Mesenchymal stem cell (in vitro differentiated cells and primary cell): ENCODE measurements around the gene NACAD.
A peak's percentile ranks its signal among the peaks of the same experiment; 100 is the strongest.

ENCODE experiments used
- DNase-seq: peaks from one replicate; pipeline ENCODE4 v3.0.0-alpha.2; 2013
- H2AFZ ChIP-seq: one replicate; pipeline ENCODE4 v1.6.1; 2013; ENCODE audit warnings: low read depth, mild to moderate bottlenecking, control low read depth, inconsistent platforms, low read length, moderate library complexity
- H2AK5ac ChIP-seq: 2 replicates; pipeline ENCODE4 v1.6.1; 2013; ENCODE audit warnings: low read length, moderate library complexity, mild to moderate bottlenecking, inconsistent platforms; ENCODE audit not compliant: severe bottlenecking
- H2BK120ac ChIP-seq: one replicate; pipeline ENCODE4 v1.6.1; 2013; ENCODE audit warnings: low read depth, mild to moderate bottlenecking, inconsistent platforms, low read length, moderate library complexity
- H2BK12ac ChIP-seq, 2 experiments: one replicate each; pipeline ENCODE4 v1.6.1; 2013; ENCODE audit warnings: inconsistent platforms in 2 of 2, low read length in 2 of 2, mild to moderate bottlenecking in 2 of 2, moderate library complexity in 2 of 2, control low read depth in 1 of 2
- H2BK15ac ChIP-seq: one replicate; pipeline ENCODE4 v1.6.1; 2013; ENCODE audit warnings: mild to moderate bottlenecking, low read depth, inconsistent platforms; ENCODE audit not compliant: poor library complexity, severe bottlenecking
- H2BK5ac ChIP-seq: 2 replicates; pipeline ENCODE4 v1.6.1; 2013; ENCODE audit warnings: low read depth, mild to moderate bottlenecking, low read length, control low read depth, inconsistent platforms; ENCODE audit not compliant: poor library complexity, severe bottlenecking
- H3K14ac ChIP-seq, 2 experiments: one replicate each; pipeline ENCODE4 v1.6.1; 2013; ENCODE audit warnings: inconsistent platforms in 2 of 2, low read length in 2 of 2, control low read depth in 1 of 2, mild to moderate bottlenecking in 1 of 2, moderate library complexity in 1 of 2
- H3K18ac ChIP-seq, 2 experiments: one replicate each; pipeline ENCODE4 v1.6.1; 2013; ENCODE audit warnings: inconsistent platforms in 2 of 2, low read length in 2 of 2, control low read depth in 1 of 2, low read depth in 1 of 2, mild to moderate bottlenecking in 1 of 2
- H3K23ac ChIP-seq, 2 experiments: one replicate each; pipeline ENCODE4 v1.6.1; 2013; ENCODE audit warnings: inconsistent platforms in 2 of 2, low read length in 2 of 2, mild to moderate bottlenecking in 2 of 2, moderate library complexity in 2 of 2, control low read depth in 1 of 2
- H3K27ac ChIP-seq: 2 replicates; pipeline ENCODE4 v1.5.1; 2013; ENCODE audit warnings: mild to moderate bottlenecking, moderate library complexity, low read length, control low read depth, inconsistent platforms; ENCODE audit not compliant: poor library complexity, severe bottlenecking
- H3K27me3 ChIP-seq, 2 experiments: 2 replicates each; pipeline versions ENCODE4 v1.6.1 to v1.7.0; 2013; ENCODE audit warnings: low read length in 2 of 2, mild to moderate bottlenecking in 2 of 2, moderate library complexity in 2 of 2, control low read depth in 1 of 2, inconsistent platforms in 1 of 2; ENCODE audit not compliant: control insufficient read depth in 1 of 2, insufficient read depth in 1 of 2
- H3K36me3 ChIP-seq, 2 experiments: 2 replicates each; pipeline versions ENCODE4 v1.6.1 to v1.7.0; 2013; ENCODE audit warnings: low read length in 2 of 2, control low read depth in 1 of 2, inconsistent platforms in 1 of 2, low read depth in 1 of 2, mild to moderate bottlenecking in 1 of 2; ENCODE audit not compliant: insufficient read depth in 2 of 2, control insufficient read depth in 1 of 2
- H3K4ac ChIP-seq, 2 experiments: one replicate each; pipeline ENCODE4 v1.6.1; 2013; ENCODE audit warnings: inconsistent platforms in 2 of 2, low read length in 2 of 2, mild to moderate bottlenecking in 2 of 2, moderate library complexity in 2 of 2, control low read depth in 1 of 2, low read depth in 1 of 2
- H3K4me1 ChIP-seq: 2 replicates; pipeline ENCODE4 v1.6.1; 2013; ENCODE audit warnings: low read depth, low read length, control low read depth; ENCODE audit not compliant: control insufficient read depth, insufficient read depth
- H3K4me2 ChIP-seq: 2 replicates; pipeline ENCODE4 v1.6.1; 2013; ENCODE audit warnings: low read length, mild to moderate bottlenecking, inconsistent platforms; ENCODE audit not compliant: poor library complexity, severe bottlenecking
- H3K4me3 ChIP-seq, 2 experiments: 2 replicates each; pipeline versions ENCODE4 v1.5.1 to v1.7.0; 2013; ENCODE audit warnings: low read length in 2 of 2, mild to moderate bottlenecking in 2 of 2, control low read depth in 1 of 2, low read depth in 1 of 2; ENCODE audit not compliant: insufficient read depth in 1 of 2
- H3K79me1 ChIP-seq: replicated peaks from 2 replicates; pipeline ENCODE4 v1.6.1; 2013; ENCODE audit warnings: mild to moderate bottlenecking, control low read depth, low read length, inconsistent platforms; ENCODE audit not compliant: poor library complexity, severe bottlenecking
- H3K9ac ChIP-seq: 2 replicates; pipeline ENCODE4 v1.7.0; 2013; ENCODE audit warnings: mild to moderate bottlenecking, low read length, moderate library complexity
- H3K9me3 ChIP-seq: 2 replicates; pipeline ENCODE4 v1.7.0; 2013; ENCODE audit warnings: mild to moderate bottlenecking, low read length; ENCODE audit not compliant: control insufficient read depth
- H4K8ac ChIP-seq: one replicate; pipeline ENCODE4 v1.6.1; 2013; ENCODE audit warnings: inconsistent platforms, mild to moderate bottlenecking, low read length, moderate library complexity
- H4K91ac ChIP-seq: one replicate; pipeline ENCODE4 v1.6.1; 2013; ENCODE audit warnings: mild to moderate bottlenecking, low read length, inconsistent platforms
- WGBS: methylation state at CpG from one replicate; pipeline ENCODE4 v1.1.7; 2013; ENCODE audit warnings: mixed read lengths; 5-methylcytosine and 5-hydroxymethylcytosine counted together

NACAD gene

DNA sequence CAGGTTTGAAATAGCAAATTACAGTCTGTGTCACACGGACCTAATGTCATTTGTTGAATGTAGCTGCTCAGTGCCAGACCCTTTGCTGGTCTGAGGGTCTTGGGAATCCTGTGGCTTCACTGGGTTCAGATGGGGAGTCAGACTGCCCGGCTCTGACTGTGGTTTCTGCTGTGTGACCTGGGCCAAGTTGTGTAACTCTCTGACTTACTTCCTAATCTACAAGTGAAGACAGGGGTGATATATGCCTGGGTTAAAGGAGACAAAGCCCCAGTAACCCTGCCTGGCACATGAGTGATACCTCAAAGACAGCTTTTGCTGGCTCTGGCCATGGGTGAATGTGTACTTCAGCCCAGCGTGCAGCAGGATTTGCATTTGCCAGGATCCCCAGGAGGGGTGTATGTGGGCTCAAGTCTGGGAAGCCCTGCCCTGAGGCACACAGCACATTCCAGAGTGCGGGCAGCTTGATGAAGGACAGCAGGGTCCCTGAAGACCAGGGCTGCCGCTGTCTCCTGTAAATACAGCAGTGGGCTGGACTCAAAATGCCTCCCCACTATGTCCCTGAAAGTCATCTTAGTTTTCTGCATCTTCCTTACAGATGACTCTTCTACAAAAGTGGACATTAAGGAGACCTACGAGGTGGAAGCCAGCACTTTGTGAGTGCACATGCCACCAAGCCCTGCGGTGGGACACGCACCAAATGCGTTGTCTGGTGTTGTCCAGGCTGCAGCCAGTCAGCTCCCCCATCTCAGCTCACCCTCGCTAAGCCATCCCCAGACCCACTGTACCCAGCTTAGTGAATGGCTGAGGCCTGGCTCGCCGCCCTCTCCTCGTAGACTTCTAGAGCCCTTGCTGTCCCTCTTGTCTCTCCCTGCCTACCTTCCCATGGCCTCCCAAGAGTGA is 16.4 kb downstream of the NACAD start:
- Histone ChIP-seq H3K18ac (no peak overlapping the region), H3K9me3 (no peaks in the 10 kb centered on the region), H2BK120ac (no peak overlapping the region), H3K27me3 (no peaks in the 10 kb centered on the region), H3K79me1 (peaks cover 51% of the 10 kb centered on the region), H3K4me3 (no peak overlapping the region), H2BK15ac (no peak overlapping the region), H2BK12ac (no peak overlapping the region), H3K27ac (no peak overlapping the region), H3K23ac (no peak overlapping the region), H4K8ac (no peak overlapping the region), H2BK5ac (no peak overlapping the region), H3K14ac (no peak overlapping the region), H2AK5ac (no peak overlapping the region), H3K4me2 (no peak overlapping the region), H3K9ac (no peak overlapping the region), H2AFZ (no peak overlapping the region), H3K4me1 (peaks cover 10% of the 10 kb centered on the region), H4K91ac (no peak overlapping the region), H3K4ac (no peak overlapping the region), H3K36me3 (peaks cover 83 to 98% of the 10 kb centered on the region in 2 experiments)
- 90% methylated on average over 9 of the region's 13 CpGs for WGBS
- peak; percentile 24 for DNase-seq

DNA sequence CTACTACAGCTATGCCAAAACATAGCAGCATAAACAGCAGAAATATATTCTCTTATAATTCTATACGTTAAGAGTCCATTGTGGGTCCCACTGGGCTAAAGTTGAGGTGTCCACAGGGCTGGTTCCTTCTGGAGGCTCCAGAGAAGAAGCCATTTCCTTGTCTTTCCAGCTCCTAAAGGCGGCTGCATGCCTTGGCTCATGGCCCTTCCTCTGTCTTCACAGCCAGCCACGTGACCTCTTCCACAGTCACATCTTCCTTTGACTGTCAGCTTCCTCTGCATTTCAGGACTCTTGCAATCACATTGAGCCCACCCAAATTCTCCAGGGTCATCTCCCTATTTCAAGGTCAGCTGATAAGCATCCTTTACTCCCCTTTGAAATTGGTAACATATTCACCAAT is 17.2 kb downstream of the NACAD start:
- Histone ChIP-seq H4K91ac (no peak overlapping the region), H3K36me3 (peaks cover 77 to 93% of the 10 kb centered on the region in 2 experiments), H3K23ac (no peak overlapping the region), H3K27ac (no peak overlapping the region), H2BK120ac (no peak overlapping the region), H3K14ac (no peak overlapping the region), H3K4me3 (no peak overlapping the region), H3K4me2 (no peak overlapping the region), H3K27me3 (no peaks in the 10 kb centered on the region), H3K4me1 (peaks cover 10% of the 10 kb centered on the region), H2BK5ac (no peak overlapping the region), H3K4ac (no peak overlapping the region), H2AFZ (no peak overlapping the region), H2BK12ac (no peak overlapping the region), H2AK5ac (no peak overlapping the region), H3K9me3 (no peaks in the 10 kb centered on the region), H3K18ac (no peak overlapping the region), H3K9ac (no peak overlapping the region), H4K8ac (no peak overlapping the region), H3K79me1 (peaks cover 50% of the 10 kb centered on the region), H2BK15ac (no peak overlapping the region)
- 88% methylated on average over 3 of the region's 3 CpGs for WGBS
- DNase-seq, result no peak

DNA sequence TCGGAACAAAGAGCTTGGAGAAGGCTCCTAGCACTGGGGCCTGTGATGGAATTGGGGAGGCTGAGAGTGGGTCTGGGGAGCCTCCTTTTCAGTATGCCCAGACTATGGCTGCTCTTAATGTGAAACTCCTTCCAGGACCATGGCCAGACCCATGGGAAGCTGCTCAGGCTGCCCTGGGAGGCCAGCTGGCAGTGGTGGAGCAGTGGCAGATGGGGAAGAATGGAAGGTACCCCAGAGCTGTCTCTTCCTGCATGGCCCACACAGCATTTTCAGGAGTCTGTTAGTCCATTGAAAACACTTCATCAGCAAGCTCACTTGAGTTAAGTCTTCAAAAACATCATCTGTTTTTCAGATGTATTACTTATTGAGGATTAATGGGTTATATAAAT is 18.5 kb downstream of the NACAD start:
- Histone ChIP-seq H3K27ac (no peak overlapping the region), H2AK5ac (no peak overlapping the region), H4K8ac (no peak overlapping the region), H3K14ac (no peak overlapping the region), H2AFZ (no peak overlapping the region), H2BK15ac (no peak overlapping the region), H3K4me1 (peaks cover 10% of the 10 kb centered on the region), H3K36me3 (peaks cover 74 to 91% of the 10 kb centered on the region in 2 experiments), H3K9me3 (no peaks in the 10 kb centered on the region), H3K9ac (no peak overlapping the region), H3K27me3 (no peaks in the 10 kb centered on the region), H3K4me3 (no peak overlapping the region), H3K4me2 (no peak overlapping the region), H3K79me1 (peaks cover 55% of the 10 kb centered on the region), H3K4ac (no peak overlapping the region), H3K23ac (no peak overlapping the region), H4K91ac (no peak overlapping the region), H2BK120ac (no peak overlapping the region), H2BK12ac (no peak overlapping the region), H2BK5ac (no peak overlapping the region), H3K18ac (no peak overlapping the region)
- DNase-seq, result no peak
- whole genome bisulfite sequencing, result 100% methylated on average over 1 of the region's 1 CpG

DNA sequence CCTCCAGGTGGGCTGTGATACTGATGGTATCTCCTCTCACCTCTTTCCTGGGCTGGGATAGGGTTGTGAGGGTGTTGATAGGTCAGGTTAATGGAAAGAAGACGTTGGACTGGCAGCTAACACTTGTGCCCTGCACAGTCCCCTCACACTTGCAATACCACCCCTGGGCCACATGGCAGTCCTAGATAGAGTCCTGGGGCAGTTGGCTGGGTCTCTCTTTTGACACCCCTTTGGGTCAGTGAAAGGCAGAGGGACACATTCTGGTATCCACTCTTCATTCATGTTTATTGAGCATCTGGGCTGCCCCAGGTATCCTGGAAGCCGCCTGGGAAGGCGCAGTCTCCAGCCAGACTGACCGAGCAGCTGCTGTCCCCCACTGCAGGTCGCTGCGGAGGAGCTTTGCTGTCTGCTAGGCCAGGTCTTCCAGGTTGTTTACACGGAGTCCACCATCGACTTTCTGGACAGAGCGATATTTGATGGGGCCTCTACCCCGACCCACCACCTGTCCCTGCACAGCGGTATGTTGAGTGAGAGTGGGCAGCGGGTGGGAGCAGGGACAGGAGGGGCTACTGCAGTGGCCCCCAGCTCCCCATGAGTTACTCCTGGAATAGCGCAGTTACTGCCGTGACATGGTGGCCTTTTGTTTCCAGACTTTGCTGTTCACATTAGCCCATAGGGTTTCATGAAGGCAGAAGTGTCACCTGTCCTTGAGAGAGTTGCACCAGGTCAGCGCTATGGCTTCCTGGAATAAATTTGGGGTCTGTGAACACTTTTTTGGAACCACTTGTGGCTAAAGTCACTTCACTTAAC is 19.1 kb downstream of the NACAD start:
- DNase-seq, result no peak
- no peak overlapping the region for H2AFZ ChIP-seq
- no peak overlapping the region for H3K9ac ChIP-seq
- no peak overlapping the region for H3K23ac ChIP-seq
- H3K27me3 ChIP-seq, result no peaks in the 10 kb centered on the region
- no peaks in the 10 kb centered on the region for H3K9me3 ChIP-seq
- no peak overlapping the region for H2BK15ac ChIP-seq
- no peak overlapping the region for H2AK5ac ChIP-seq
- no peak overlapping the region for H2BK12ac ChIP-seq
- H2BK5ac ChIP-seq, result no peak overlapping the region
- no peak overlapping the region for H3K4ac ChIP-seq
- peaks cover 74 to 91% of the 10 kb centered on the region in 2 experiments for H3K36me3 ChIP-seq
- no peak overlapping the region for H3K18ac ChIP-seq
- peaks cover 10% of the 10 kb centered on the region for H3K4me1 ChIP-seq
- H3K4me2 ChIP-seq, result no peak overlapping the region
- H4K91ac ChIP-seq, result no peak overlapping the region
- H3K79me1 ChIP-seq, result peaks cover 59% of the 10 kb centered on the region
- H3K4me3 ChIP-seq, result no peak overlapping the region
- no peak overlapping the region for H2BK120ac ChIP-seq
- no peak overlapping the region for H4K8ac ChIP-seq
- H3K14ac ChIP-seq, result no peak overlapping the region
- H3K27ac ChIP-seq, result no peak overlapping the region
- WGBS, result 98% methylated on average over 15 of the region's 15 CpGs
